SK-N-MC (cell line): Measurements from ENCODE around the gene PTPRN2.

ENCODE experiments used
- EZH2 ChIP-seq: fragments of 200-600 bp; sonication (generic); IDR thresholded peaks from one replicate; pipeline ENCODE4 v1.6.1; 2017; ENCODE audit warnings: antibody characterized with exemption
- POLR2AphosphoS5 ChIP-seq: IDR thresholded peaks from 2 replicates; pipeline ENCODE4 v1.6.1; 2012; ENCODE audit warnings: mild to moderate bottlenecking, low read depth, low read length, borderline replicate concordance

DNA sequence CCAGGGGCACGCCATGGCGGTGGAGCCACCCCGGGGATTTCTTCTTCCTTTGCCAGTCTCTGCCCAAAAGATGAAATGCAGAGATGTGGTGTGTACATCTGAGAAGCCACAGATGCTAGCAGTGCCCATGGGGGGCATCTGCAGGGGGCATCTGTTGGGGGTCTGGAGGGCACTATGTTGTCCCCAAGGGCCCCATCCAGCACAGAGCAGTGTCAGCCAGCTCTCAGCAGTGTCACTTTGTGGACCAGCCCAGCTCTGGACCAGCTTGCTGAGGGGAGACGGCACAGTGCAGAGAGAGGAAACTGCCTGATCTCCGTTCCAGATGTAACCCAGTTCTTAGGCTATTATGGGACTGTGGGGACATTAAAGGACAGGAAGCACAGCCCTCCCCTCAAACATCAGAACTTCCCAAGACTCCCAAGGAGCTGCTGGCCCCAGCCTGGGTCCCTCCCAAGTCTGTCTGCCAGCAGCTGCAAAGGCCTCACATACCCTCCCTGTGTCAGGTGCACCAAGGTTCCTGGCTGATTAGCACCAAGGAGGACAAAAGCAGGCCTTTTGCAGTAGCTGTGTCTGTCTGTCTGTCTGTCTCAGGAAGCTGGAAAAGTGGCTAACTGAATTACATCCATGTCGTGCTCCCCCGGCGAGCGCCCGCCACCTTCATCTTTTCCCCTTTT lies 536.5 kb downstream of the PTPRN2 start:
- no peak for TF ChIP-seq EZH2
- TF ChIP-seq POLR2AphosphoS5: no peak
